HL-60 (cell line): ENCODE data around the gene IL4R.

Experiments
- DNase-seq, 2 experiments: peaks; one replicate each; pipeline ENCODE4 v3.0.0-alpha.2; 2010 to 2020; ENCODE audit warnings: low read depth in 1 of 2, low spot score in 1 of 2
- H3K27ac ChIP-seq: fragments of 250-450 bp; sonication (Bioruptor Pico); replicated peaks from 2 replicates; pipeline ENCODE4 v1.5.1; 2020; ENCODE audit warnings: mild to moderate bottlenecking, moderate library complexity
- H3K27me3 ChIP-seq: fragments of 250-450 bp; sonication (Bioruptor Pico); 2 replicates; pipeline ENCODE4 v1.5.1; 2021; ENCODE audit warnings: mild to moderate bottlenecking, moderate library complexity; ENCODE audit not compliant: insufficient read depth, poor library complexity, severe bottlenecking
- H3K4me3 ChIP-seq: replicated peaks from 2 replicates; pipeline ENCODE4 v1.5.1; 2011; ENCODE audit warnings: mild to moderate bottlenecking, control low read depth, low read length; ENCODE audit not compliant: insufficient read depth
- GABPA ChIP-seq: IDR thresholded peaks from 2 replicates; pipeline ENCODE4 v1.6.1; 2012; ENCODE audit warnings: low read depth
- POLR2AphosphoS5 ChIP-seq: IDR thresholded peaks from 2 replicates; pipeline ENCODE4 v1.6.1; 2012; ENCODE audit warnings: low read depth
- SPI1 ChIP-seq: IDR thresholded peaks from 2 replicates; pipeline ENCODE4 v1.6.1; 2012; ENCODE audit warnings: low read depth, mild to moderate bottlenecking, borderline replicate concordance
- TF ChIP-seq, protein P1 (sequence below): IDR thresholded peaks from one replicate; pipeline ENCODE4 v1.5.1; 2011; ENCODE audit warnings: low read length, control low read depth, inconsistent platforms; ENCODE audit not compliant: insufficient read depth
- TF ChIP-seq, protein P2 (sequence below): IDR thresholded peaks from 2 replicates; pipeline ENCODE4 v1.6.1; 2012; ENCODE audit warnings: low read depth; ENCODE audit not compliant: insufficient replicate concordance

Gene IL4R

DNA sequence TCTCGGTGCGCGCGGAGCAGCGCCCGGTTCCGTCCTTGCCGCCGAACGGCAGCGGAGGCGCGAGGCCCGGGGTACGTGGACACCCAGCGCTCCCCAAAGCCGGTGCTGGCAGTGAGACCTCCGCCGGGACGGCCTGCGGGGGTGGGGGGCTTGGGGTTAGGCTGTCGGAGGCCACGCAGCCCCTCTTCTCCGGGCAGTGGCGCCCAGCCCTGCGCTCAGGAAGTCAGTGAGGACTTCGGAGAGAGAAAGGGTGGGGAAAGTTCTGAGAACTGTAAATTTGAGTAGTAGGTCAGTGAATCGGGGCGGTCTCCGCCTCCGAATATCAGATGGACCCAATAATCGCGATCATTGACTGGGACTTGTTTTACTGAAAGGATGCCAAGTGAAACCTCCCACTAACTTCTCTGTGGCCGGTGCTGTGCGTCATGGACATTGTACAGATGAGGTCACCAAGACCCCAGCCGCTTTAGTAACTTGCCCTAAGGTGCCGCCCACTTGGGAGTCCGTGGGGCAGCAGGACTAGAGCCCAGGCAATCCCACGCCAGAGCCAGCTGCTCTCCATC lies 468 bp downstream of the IL4R start:
- Histone ChIP-seq H3K4me3 (peak overlapping the region; percentile 71), H3K27me3 (no peaks in the 10 kb centered on the region), H3K27ac (peak overlapping the region; percentile 67)
- DNase-seq, result no peak
- TF ChIP-seq, protein P1, sequence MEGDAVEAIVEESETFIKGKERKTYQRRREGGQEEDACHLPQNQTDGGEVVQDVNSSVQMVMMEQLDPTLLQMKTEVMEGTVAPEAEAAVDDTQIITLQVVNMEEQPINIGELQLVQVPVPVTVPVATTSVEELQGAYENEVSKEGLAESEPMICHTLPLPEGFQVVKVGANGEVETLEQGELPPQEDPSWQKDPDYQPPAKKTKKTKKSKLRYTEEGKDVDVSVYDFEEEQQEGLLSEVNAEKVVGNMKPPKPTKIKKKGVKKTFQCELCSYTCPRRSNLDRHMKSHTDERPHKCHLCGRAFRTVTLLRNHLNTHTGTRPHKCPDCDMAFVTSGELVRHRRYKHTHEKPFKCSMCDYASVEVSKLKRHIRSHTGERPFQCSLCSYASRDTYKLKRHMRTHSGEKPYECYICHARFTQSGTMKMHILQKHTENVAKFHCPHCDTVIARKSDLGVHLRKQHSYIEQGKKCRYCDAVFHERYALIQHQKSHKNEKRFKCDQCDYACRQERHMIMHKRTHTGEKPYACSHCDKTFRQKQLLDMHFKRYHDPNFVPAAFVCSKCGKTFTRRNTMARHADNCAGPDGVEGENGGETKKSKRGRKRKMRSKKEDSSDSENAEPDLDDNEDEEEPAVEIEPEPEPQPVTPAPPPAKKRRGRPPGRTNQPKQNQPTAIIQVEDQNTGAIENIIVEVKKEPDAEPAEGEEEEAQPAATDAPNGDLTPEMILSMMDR, result no peak
- TF ChIP-seq, protein P2, sequence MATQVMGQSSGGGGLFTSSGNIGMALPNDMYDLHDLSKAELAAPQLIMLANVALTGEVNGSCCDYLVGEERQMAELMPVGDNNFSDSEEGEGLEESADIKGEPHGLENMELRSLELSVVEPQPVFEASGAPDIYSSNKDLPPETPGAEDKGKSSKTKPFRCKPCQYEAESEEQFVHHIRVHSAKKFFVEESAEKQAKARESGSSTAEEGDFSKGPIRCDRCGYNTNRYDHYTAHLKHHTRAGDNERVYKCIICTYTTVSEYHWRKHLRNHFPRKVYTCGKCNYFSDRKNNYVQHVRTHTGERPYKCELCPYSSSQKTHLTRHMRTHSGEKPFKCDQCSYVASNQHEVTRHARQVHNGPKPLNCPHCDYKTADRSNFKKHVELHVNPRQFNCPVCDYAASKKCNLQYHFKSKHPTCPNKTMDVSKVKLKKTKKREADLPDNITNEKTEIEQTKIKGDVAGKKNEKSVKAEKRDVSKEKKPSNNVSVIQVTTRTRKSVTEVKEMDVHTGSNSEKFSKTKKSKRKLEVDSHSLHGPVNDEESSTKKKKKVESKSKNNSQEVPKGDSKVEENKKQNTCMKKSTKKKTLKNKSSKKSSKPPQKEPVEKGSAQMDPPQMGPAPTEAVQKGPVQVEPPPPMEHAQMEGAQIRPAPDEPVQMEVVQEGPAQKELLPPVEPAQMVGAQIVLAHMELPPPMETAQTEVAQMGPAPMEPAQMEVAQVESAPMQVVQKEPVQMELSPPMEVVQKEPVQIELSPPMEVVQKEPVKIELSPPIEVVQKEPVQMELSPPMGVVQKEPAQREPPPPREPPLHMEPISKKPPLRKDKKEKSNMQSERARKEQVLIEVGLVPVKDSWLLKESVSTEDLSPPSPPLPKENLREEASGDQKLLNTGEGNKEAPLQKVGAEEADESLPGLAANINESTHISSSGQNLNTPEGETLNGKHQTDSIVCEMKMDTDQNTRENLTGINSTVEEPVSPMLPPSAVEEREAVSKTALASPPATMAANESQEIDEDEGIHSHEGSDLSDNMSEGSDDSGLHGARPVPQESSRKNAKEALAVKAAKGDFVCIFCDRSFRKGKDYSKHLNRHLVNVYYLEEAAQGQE, result no peak
- no peak for TF ChIP-seq POLR2AphosphoS5
- TF ChIP-seq SPI1, result no peak
- no peak for TF ChIP-seq GABPA

DNA sequence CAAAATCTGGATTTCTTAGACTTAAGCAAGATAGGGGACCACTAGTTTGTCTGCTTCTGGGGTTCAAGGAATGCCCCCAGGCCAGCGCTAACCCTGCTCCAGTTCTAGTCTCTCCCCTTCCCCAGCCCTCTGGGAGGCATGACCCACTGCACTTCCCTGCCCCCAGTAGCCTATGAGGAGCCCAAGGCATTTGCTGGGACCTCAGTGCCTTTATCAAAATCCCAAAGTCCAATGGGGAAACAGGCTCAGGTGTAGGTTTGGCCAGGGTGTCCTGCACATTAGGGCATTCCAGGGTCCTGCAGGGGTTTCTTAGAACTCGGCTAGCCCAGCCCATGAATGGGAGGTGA lies 1.2 kb downstream of the IL4R start:
- no peak for TF ChIP-seq GABPA
- no peak for TF ChIP-seq SPI1
- TF ChIP-seq, protein P2, result no peak
- TF ChIP-seq, protein P1, result no peak
- TF ChIP-seq POLR2AphosphoS5, result no peak
- peak overlapping the region; percentile 71 for H3K4me3 ChIP-seq
- DNase-seq, result no peak
- H3K27me3 ChIP-seq, result no peaks in the 10 kb centered on the region
- peak overlapping the region; percentile 42 for H3K27ac ChIP-seq

DNA sequence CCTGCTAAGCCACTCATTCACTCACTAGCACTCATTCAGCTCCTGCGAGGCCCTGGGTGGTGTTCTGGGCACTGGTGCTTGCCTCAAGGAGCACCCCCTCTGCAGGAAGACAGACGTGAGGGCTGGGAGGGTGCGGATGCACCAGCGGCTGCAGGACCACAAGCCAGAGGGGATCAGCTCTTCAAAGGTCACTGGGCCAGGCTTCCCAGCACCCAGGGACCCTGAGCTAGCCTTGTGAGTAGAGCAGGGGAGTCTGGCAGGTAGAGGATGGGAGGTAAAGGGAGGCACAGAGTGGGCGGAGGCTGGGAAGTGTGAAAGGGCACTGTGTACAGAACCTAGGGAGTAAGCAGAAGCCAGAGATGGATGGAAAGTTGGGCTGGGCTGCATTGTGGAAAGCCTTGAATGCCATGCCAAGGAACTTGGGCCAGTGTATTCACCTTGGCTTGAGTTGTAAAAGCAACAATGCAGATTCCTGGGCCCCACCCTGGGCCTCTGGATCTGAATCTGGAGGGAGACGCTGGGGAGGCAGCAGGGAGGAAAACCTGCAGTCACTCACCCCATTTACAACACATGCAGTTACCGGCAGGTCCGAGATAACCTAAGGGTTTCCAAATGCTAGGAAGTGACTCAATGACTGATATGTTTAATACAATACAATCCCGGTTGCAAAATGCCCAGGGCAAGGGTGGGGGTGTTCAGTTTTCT lies 1.7 kb downstream of the IL4R start:
- Histone ChIP-seq H3K27me3 (no peaks in the 10 kb centered on the region), H3K4me3 (peak overlapping the region; percentile 71), H3K27ac (peak overlapping the region; percentile 42)
- peak; percentile 73 to 87 for DNase-seq
- TF ChIP-seq SPI1, result no peak
- TF ChIP-seq, protein P2, result no peak
- TF ChIP-seq GABPA, result no peak
- TF ChIP-seq, protein P1, result no peak
- no peak; the same call in 1 of the 2 replicates for TF ChIP-seq POLR2AphosphoS5
